GM19438 (cell line): ENCODE data around the gene QSOX2.

Experiments used
- ATAC-seq: cut with Tn5 transposase; IDR thresholded peaks from one replicate; pipeline ENCODE4 v1.9.1; 2021; ENCODE audit warnings: low read depth; ENCODE audit not compliant: unreplicated experiment

Gene QSOX2

DNA sequence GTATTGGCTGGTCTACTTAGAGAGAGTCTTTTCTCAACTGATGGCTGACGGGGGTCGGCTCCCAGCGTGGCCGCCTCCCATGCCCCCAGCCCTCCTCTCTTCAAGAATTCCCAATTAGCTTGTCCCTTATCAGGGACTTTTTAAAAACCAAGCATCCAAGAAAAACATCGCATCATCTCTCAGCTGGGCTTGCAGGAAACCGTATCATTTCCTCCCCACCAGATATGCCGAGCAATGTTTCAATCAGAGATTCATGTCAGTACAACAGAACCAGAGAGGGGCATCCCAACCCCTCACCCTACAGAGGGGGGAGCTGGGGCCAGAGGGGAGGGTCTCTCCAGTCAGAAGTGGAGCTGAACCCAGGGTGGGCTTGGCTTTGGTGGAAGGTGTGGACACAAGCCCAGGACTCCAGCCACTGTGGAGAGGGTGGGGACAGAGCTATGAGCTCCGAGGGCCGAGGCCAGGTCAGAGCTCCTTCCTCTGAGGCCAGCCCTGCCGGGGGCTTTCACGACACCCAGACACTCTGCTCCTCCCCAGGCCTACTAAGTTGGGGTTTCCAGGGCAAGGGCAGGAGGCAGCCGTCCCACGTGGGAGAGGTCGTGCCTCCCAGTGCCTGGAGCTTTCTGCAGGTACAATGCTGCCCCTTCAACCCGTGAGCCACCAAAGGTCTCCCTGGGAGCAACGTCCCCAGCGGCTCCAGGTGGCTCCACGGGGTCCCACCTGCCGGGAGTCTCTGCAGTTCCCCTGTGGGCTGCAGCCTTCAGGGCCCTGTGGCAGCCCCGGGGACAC, 87.9 kb downstream of the QSOX2 start:
- ATAC-seq, result no peak
